B cell (primary cell): ENCODE measurements around the gene MOB2.

Source experiments
- CTCF ChIP-seq: fragments of 200-600 bp; IDR thresholded peaks from one replicate; pipeline ENCODE4 v1.8.0; 2022; ENCODE audit warnings: antibody characterized with exemption, mild to moderate bottlenecking
- EZH2 ChIP-seq: IDR thresholded peaks from 2 replicates; pipeline ENCODE4 v1.6.1; 2012; ENCODE audit warnings: borderline replicate concordance, low read depth, mild to moderate bottlenecking, moderate library complexity, low read length; ENCODE audit not compliant: insufficient read depth, poor library complexity, severe bottlenecking

- no peak for TF ChIP-seq CTCF
- no peak for TF ChIP-seq EZH2
Observed at GRCh38 chr11:1534682-1535081, 48.1 kb upstream of the MOB2 start.
